ENCODE measurements around the gene IPO13.

The IPO13 gene

GRCh38 chr1:43975249-43975961 lies 28.7 kb downstream of the IPO13 start:
- peak; percentile 70 for DNase-seq

GRCh38 chr1:43976045-43976444 lies 29.3 kb downstream of the IPO13 start:
- peak; percentile 46 for DNase-seq

DNA sequence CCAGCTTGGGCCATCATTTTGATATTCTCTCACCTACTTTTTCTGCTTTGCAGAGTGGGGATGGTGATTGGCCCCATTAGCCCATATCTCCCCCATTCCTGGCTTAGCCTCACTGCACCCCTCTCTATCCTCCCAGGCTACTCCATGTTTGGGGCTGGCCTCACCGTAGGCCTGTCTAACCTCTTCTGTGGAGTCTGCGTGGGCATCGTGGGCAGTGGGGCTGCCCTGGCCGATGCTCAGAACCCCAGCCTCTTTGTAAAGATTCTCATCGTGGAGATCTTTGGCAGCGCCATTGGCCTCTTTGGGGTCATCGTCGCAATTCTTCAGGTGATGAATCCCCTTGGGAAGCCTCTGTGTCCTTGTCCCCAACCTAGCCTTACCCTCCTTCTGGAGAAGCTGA lies 30.1 kb downstream of the IPO13 start:
- no peak for DNase-seq

DNA sequence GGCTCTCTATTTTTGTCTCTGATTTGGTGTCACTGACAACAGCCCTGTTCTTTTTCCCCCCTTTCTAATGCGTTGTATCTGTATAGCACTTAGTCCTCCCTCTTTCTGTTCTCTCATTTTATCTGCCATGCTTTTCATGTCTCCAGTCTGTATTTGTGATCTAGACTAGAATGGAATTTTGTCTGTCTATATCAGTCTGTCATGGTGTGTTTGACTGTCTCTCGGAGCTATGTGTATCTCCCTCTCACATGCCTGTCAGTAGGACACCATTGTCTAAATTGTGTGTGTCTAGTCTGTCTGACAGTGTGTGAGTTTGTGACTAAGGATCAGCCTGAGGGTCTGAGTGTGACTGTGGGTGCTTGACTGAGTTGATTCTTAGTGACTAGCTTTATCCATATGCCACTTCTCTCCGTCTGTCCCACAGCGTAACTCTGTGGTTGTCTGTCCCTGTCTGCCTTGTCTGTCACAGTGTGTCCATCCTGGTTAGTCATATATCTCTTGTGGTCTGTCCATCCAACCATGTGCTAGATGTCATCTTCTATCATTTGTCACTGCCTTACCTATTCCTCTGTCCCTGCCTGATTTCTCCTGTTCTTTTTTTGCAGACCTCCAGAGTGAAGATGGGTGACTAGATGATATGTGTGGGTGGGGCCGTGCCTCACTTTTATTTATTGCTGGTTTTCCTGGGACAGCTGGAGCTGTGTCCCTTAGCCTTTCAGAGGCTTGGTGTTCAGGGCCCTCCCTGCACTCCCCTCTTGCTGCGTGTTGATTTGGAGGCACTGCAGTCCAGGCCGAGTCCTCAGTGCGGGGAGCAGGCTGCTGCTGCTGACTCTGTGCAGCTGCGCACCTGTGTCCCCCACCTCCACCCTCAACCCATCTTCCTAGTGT lies 30.9 kb downstream of the IPO13 start:
- no peak for DNase-seq

DNA sequence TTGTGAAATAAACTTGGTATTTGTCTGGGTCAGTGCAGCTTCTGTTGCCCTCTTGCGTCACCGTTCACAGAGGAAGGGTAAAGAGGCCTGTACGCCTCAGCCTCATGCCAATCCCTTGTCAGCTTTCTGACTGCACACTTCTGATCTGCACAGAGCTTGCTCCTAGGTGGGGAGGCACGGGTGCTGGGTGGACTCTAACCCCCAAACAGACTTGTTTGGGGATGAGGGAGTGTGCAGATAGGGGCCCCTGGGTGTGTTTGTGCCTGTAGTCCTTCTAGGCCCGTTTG lies 31.5 kb downstream of the IPO13 start:
- peak; percentile 39 for DNase-seq

DNA sequence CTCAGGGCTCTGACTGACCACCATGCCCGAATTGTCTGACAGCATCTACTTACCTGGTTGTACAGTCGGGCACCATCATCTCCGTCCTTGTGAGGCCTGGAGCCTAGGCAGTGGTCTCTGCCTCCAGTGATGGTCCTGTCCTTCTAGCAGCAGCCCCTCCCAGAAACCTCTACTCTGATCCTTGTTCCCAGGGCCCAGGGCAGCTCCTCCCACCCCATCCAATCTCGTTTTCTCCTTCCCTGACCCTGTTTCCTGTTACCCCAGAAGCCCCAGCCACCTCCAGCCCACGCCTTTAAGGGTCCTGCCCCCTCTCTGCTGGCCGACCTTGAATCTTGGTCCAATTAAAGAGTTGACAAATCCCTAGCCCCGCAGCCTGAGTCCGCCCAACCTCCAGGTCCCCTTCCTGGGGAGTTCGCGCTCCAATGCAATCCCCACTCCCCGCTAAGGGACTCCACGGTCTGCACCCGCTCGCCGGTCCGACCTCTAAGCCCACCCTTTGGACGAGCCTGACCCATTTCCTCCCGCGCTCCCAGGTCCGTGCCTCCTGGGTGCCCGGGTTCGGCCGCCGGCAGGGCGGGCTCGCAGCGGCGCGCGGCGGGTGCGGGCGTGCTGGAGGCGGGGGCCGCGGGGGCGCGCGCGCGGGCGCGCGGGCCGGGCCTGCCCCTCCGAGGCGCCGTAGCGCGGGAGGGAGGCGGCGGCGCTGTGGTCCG lies 32.0 kb downstream of the IPO13 start, which contains the start of gene B4GALT2:
Gene B4GALT2, plus strand, starts transcription at position 660 of the 710 bp plus-strand sequence. CDS start 1,951 bp downstream, outside the sequence.
- DNase-seq, result peak; percentile 60

DNA sequence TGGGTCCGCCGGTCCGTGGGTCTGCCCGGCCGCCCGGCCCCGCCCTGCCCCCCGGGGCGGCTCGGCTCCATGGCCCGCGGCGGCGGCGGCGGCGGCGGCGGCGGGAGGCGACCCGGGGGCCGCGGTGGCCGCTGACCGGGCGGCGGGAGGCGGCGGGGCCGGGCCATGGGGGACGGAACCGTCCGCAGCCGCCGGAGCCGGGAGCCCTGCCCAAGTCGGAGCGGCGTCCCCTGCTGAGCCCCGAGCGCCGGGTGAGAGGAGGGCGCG lies 32.4 kb downstream of the IPO13 start:
- DNase-seq, result no peak

DNA sequence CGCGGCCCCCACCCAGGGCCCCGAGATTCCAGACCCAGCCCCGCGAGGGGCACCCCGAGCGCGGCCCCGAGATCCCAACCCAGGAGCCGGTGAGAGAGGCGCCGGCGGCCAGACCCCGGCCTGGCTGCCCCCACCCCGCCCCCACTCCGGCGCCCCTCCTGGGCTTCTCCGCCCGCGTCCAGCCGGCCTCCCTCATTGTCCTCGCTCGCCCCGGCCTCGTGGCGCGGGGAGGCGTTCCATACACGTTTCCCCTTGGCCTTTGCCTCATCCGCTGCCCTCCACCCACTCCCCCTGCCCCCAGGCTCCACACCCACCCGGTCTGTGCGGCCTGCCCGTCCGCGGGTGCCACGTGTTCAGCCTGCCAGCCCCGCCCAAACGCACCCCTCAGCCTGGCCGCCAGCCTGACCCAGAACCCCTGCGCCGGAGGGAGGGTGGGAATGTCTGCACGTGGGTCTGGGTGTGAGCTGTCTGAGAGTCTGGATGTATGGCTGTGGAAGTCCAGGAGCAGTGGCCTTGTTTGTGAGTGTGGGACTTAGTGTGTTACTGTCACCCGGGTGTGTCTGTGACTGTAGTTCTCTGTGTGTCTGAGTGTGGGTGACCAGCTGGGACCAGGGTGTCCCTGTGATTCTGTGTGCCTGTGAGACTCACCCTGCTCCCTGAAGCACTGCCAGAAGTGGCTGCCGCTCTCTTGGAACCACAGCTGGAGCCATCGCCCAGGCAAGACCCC lies 32.9 kb downstream of the IPO13 start:
- peak; percentile 82 for DNase-seq

DNA sequence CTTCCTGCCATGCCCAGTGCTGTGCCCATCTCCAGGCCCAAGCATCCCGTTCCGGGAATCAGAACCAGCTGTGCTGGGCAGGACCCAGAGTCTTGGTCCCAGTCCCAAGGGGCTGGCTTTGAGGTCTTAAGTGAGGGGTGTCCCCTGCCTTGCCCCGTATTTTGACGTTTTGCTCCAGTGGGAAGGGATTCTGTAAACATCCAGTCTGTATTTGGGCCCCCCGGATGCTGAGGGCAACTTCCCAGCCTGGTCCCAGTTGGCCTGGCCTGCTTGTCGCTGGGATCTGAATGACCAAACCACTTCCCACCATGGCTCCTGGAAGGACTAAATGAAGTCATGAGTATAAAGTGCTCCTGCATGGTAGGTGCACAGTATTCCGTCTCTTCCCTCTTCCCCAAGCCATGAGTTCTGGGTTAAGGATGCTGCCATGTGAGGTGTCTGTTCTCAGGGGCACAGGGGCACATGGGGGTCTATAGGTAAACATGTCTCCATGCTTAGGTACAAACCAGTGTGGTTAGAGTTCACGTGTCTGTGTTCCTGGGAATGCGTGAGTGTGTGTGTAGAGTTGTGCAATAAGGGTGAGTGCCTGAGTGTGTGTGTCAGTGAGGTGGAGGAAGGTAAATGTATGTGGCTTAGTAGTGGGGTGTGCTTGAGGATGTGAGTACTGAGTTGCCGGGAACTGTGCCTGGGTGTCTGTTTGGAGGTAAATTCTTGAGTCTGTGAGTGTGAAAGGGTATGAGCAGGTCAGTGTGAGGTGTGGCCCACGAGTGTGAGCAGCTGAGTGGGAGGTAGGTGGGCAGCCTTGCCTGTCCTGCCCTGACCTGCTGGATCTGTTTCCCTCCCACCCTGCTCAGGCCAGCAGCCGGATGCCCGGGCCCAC lies 33.7 kb downstream of the IPO13 start:
- no peak for DNase-seq

DNA sequence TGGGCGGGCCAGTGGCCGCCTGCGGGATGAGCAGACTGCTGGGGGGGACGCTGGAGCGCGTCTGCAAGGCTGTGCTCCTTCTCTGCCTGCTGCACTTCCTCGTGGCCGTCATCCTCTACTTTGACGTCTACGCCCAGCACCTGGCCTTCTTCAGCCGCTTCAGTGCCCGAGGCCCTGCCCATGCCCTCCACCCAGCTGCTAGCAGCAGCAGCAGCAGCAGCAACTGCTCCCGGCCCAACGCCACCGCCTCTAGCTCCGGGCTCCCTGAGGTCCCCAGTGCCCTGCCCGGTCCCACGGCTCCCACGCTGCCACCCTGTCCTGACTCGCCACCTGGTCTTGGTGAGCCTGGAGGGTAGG lies 34.4 kb downstream of the IPO13 start:
- DNase-seq, result no peak

DNA sequence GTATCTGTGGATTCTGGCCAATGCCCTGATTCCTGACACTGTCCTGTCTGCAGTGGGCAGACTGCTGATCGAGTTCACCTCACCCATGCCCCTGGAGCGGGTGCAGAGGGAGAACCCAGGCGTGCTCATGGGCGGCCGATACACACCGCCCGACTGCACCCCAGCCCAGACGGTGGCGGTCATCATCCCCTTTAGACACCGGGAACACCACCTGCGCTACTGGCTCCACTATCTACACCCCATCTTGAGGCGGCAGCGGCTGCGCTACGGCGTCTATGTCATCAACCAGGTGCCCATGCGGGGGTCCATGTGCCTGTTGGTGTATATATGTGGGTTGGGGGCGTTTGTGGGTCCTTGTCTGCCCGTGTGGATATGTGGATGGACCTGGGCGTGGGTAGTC lies 34.9 kb downstream of the IPO13 start:
- DNase-seq, result no peak

GRCh38 chr1:43982241-43982640 lies 35.5 kb downstream of the IPO13 start:
- DNase-seq, result no peak

GRCh38 chr1:43982808-43983207 lies 36.1 kb downstream of the IPO13 start:
- no peak for DNase-seq

GRCh38 chr1:43983253-43983899 lies 36.6 kb downstream of the IPO13 start:
- DNase-seq, result no peak

DNA sequence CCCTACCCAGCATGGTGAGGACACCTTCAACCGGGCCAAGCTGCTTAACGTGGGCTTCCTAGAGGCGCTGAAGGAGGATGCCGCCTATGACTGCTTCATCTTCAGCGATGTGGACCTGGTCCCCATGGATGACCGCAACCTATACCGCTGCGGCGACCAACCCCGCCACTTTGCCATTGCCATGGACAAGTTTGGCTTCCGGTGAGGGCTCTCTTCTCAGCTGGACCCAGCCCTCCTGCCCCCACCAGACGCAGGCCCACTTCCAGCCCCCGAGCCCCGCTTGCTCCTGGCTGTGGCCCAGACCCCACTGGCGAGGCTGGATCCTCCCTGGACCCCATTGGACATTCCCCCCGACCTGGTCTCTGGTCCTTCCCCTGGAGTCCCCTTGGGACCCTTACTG lies 38.1 kb downstream of the IPO13 start:
- DNase-seq, result no peak

GRCh38 chr1:43985984-43986595 lies 39.3 kb downstream of the IPO13 start:
- DNase-seq, result no peak

- DNase-seq, result no peak
Measured at GRCh38 chr1:43986712-43987111, 40.0 kb downstream of the IPO13 start.

- no peak for DNase-seq
Measured at GRCh38 chr1:43987159-43987902, 40.6 kb downstream of the IPO13 start.

GRCh38 chr1:43990271-43991199 lies 43.8 kb downstream of the IPO13 start:
- DNase-seq, result peak; percentile 35

- DNase-seq, result no peak
Measured at GRCh38 chr1:43991200-43991475, 44.4 kb downstream of the IPO13 start.
